Activated CD4-positive, alpha-beta T cell treated with anti-CD3 and anti-CD28 coated beads for 4 hours (primary cell): ENCODE results near the gene CDC42EP4.

ENCODE experiments used
- DNase-seq, 2 donors: peaks; one replicate each; pipeline ENCODE4 v3.0.0-alpha.2; 2020

CDC42EP4 gene

DNA sequence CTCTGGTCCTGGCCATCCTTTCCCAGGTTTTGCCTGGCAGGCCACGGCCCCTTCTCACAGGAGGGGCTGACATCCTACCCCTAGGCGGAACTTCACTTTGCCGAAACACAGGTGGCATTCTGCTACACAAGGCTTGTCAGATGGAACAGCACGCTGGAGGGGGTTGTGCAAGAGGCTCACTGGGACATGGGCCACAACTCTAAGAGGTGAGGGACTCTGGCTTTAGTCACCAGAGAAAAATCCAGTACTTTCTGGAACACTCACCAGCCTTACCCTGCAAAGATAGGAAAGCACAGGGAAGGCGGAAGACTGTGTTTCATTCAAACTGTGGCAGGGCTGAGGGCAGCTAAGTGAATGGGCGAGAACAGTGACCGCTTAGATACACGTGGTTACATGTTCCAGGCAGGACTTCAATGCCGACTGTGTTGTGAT is 18.3 kb downstream of the CDC42EP4 start:
- no peak for DNase-seq

- no peak for DNase-seq
These were observed 18.8 kb downstream of the CDC42EP4 start for GRCh38 chr17:73293031-73293430.

DNA sequence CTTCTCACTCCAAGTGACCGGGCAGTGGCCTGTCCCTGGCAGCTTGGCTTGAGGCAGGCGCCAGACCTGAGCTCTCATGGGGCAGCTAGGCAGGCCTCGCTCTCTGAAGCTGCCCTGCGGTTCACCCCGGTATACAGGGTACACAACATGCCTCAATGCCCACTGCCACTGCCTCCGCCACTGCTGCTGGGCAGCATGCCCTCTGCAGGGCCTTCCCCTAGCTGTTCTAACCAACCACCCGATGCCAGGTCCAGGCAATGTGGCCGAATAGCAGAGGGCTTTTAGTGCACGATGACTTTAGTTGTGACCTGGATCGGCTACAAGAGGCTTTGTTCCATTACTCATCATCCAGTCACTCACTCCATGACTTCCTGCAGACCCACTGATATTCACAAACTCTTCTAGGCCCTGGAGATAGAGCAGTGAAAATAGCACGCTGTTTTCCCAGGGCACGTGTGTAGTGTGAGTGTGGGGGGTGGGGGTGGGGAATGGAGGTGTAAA is 19.7 kb downstream of the CDC42EP4 start:
- no peak for DNase-seq

DNA sequence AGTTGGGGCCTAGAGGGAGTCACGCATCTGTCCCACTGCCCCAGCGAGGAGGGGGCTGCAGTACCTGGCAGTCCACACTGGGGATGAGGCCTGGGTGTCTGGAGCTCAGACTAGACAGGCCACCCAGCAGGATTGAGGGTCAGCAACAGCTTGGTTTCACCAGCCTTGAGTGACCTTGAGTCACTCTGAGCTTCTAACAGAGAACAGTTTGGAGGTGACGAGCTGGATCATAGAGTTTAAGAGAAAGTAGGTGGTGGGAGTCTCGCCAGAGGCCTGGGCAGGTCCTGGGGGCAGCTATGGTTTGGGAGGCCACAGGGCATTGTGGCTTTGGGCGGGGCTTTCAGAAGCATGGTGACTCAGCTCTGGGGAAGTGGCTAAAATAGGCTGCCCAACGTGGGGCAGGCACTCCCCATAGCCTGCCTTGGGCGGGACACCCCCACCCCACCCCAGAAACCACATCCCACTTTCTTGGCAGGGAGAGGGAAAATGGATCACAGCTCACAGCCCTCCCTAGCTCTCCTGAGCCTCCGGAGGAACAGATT is 20.5 kb downstream of the CDC42EP4 start:
- DNase-seq = no peak

- no peak for DNase-seq
These were observed 21.2 kb downstream of the CDC42EP4 start for GRCh38 chr17:73290399-73291259.

DNA sequence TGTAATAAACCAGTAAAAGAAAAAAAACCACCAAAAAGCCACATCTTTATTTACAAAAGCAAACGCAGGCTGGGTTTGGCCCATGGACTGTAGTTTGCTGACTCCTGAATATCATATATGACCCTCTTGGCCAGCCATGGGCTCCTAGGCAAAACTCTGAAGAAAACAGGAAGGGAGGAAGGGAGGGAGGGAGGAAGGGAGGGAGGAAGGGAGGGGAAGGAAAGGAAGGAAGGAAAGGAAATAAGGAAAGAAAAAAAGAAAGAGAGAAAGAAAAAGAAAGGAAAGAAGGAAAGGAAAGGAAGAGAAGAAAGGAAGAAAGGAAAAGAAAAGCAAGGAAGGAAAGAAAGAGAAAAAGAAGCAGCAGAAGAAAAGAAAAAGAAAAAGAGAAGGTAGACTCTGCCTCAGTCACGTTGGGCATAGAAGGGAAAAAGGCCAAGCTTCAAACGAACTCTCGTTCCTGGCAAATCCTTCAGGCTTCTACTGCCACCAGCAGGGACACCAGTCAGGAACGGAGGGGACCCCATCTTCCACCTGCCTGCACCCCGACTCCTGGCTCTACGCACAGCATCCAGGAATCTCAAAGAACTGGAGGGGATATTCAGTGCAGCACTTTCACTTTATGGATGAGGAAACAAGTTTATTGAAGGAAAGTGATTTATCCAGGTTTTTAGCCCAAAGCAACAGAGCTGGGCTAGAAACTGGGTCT is 22.1 kb downstream of the CDC42EP4 start:
- no peak for DNase-seq

GRCh38 chr17:73288534-73289302 is 23.1 kb downstream of the CDC42EP4 start:
- no peak for DNase-seq

DNA sequence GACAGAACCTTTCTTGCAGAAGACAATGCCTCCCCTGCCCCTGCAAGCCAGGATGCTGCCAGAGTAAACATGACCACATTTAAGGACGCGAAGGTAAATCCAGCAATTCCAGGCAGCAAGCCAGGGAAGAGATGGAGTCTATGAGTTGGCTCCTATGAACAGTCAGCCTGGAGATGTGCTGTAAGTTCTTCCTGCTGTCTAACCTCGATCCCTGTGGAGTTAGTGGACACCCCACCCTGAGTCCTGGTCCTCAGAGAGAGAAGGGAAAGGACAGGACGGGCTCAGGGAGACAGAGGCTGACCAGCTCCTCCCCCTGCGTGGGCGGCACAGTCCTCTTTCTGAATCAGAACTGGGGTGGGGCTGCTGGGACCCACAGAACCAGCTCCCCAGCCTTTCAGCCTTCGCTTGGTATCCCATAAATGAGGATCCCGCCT is 24.9 kb downstream of the CDC42EP4 start:
- DNase-seq = no peak

- no peak for DNase-seq
These were observed 25.6 kb downstream of the CDC42EP4 start for GRCh38 chr17:73285916-73286862.

DNA sequence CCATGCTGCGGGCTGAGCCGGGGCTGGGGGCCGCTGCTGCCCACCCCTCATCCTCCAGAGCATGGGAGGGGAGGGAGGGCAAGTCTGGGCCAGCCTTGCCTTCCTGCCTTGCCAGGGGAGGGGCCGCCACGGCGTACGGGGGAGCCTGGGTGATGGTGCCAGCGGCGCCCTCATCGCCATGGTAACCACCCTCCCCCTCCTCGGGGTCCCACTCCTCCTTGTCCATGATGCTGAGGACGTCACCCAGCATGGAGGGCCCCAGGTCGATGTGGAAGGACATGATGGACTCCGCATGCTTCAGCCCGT is 26.2 kb downstream of the CDC42EP4 start:
- no peak for DNase-seq

- DNase-seq = no peak
These were observed 26.7 kb downstream of the CDC42EP4 start for GRCh38 chr17:73284906-73285602.

DNA sequence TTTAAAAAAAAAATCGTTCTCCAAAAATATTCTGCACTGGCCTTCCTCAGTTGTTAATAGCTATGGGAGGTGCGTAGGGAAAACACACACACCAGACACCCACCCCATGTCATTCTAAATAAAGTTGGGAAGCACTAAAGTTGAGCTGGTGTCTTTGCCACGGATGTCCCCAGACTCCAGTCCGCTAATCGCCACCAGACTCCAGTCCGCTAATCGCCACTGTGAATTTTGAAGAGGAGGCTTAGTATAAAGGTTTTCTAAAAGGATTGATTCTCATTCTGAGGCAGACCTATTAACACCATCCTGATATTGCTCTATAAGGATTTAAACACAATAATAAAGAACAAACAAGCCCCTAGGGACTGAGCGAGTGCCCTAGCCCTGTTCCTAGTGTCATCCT is 27.4 kb downstream of the CDC42EP4 start:
- DNase-seq = no peak

DNA sequence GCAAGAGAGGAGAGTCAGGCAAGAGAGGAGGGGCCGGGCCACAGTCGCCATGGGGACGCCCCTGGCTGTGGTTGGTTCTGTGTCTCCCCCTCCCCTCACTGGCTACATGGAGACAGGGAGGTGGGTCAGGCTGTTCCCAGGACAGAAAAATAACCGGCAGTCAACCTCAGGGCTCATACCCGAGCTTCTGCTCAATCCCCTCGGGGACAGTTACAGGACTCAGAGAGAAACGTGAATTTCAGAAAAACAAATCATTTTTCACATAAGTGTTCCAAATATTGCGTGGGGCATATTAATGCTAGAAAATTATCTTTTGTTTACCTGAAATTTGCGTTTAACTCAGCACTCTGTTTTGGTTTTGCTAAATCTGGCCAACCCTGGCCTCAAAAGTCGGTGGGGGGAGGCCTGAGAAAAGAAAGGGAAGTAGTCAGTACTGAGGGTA is 27.9 kb downstream of the CDC42EP4 start:
- no peak for DNase-seq

DNA sequence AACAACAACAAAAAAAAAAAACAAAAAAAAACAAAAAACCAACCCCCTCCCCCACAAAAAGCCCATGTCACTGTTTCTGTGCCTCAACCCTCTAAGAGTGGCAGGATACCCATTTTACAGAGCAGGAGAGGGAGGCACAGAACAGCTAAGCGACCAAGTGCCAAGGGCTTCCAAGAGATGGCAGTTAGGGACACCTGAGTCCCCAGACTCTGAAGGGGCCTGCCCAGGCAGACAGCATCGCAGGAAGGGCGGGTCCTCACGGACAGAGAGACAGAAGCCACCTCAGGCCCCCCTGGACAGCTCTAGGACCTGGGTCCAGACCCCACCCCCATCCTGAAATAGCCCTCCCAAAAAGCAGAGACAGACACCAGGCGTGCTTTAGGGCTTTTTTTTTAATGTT is 28.6 kb downstream of the CDC42EP4 start:
- DNase-seq = no peak

DNA sequence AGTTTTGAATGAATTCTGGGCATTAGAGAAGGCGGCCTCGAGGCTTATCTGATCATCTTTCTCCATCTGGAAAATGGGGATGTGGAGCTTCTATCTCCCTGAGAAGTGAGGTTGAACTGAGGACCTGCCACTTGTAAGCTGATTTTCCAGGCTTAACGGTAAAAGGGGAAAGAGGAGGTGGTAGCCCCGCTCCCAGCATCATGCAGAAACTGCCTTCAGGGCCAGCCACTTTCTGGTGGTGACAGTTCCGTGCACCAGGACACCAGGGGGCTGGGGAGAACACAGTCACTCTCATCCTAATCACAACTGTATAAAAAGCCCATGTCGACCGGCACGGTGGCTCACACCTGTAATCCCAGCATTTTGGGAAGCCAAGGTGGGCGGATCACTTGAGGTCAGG is 29.2 kb downstream of the CDC42EP4 start:
- DNase-seq = no peak

GRCh38 chr17:73281928-73282327 is 29.9 kb downstream of the CDC42EP4 start:
- DNase-seq = no peak

DNA sequence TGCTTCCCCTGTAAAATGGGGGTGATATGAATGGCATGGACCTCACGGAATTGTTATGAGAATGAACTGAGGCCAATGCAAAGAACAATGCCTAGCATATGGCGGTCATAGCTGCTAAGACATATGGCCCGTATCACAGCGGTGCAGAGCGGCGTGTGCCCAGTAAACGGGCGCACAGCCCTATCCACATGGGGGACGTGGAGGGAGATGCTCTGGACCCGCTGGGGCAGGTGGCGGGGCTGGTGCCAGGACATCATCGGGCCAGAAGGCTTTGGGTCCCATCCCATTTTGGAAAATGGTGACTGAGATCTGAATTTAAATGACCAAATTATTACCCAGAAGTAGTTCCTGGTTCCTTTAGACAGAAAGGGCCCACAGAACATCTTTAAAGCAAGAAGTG is 31.6 kb downstream of the CDC42EP4 start:
- DNase-seq = no peak

- DNase-seq = no peak
These were observed 32.1 kb downstream of the CDC42EP4 start for GRCh38 chr17:73279704-73280103.

DNA sequence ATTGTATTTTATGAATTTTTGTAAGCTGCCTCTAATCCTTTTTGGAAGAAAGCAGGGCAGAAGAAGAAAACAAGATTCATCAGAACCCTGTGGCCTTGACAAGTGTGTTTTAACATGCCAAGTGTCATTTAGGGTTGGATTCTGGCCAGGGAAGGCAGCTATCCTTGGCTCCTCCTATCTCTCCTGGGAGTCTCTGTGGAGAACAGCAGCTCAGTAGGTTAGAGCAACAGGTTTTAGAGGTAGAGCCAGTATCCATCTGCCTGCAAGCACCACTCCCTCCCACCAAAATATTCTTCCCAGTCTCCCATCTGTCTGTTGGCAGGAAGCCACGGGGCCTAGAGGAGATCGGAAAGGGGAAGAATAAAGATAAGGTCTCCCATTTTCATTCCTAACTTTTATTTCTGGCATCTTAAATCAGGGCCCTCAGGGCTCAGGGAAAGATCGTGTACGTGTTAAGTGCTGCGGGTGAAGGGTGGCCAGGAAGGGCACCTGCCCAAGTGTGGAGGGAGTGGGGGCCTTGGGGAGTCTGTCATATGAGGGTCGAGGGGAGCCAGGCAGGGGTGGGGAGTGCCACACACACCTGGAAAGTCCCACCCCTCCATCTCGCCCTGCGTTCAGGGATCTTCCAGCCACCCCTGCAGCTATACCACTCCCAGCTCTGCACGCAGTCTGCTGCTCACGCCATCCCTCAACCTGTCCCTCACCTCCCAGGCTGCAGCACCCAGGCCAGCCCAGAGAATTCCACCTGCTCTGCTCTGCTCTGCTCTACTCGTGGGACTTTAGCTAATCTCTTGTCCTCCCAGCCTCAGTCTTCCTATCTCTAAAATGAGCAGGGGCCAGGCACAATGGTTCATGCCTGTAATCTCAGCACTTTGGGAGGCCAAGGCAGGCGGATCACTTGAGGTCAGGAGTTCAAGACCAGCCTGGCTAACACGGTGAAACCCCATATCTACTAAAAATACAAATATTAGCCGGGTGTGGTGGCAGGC is 33.0 kb downstream of the CDC42EP4 start:
- DNase-seq = no peak

- no peak for DNase-seq
These were observed 33.7 kb downstream of the CDC42EP4 start for GRCh38 chr17:73278049-73278464.
